HL-60 (cell line): ENCODE results near the gene CD72.

Experiments
- POLR2AphosphoS5 ChIP-seq: IDR thresholded peaks from 2 replicates; pipeline ENCODE4 v1.6.1; 2012; ENCODE audit warnings: low read depth
- TF ChIP-seq, protein P1 (sequence below): IDR thresholded peaks from one replicate; pipeline ENCODE4 v1.5.1; 2011; ENCODE audit warnings: low read length, control low read depth, inconsistent platforms; ENCODE audit not compliant: insufficient read depth
- TF ChIP-seq, protein P2 (sequence below): IDR thresholded peaks from 2 replicates; pipeline ENCODE4 v1.6.1; 2012; ENCODE audit warnings: low read depth; ENCODE audit not compliant: insufficient replicate concordance

DNA sequence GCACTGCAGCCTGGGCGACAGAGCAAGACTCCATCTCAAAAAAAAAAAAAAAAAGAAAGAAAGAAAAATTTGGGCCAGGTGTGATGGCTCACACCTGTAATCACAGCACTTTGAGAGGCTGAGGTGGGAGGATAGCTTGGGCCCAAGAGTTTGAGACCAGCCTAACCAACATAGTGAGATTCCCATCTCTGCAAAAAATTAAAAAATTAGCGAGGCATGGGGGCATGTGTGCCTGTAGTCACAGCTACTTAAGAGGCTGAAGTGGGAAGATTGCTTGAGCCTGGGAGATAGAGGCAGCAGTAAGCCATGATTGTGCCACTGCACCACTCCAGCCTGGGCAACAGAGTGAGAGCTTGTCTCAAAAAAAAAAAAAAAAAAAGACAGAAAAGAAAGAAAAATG is 35.4 kb upstream of the CD72 start:
- TF ChIP-seq, protein P1, sequence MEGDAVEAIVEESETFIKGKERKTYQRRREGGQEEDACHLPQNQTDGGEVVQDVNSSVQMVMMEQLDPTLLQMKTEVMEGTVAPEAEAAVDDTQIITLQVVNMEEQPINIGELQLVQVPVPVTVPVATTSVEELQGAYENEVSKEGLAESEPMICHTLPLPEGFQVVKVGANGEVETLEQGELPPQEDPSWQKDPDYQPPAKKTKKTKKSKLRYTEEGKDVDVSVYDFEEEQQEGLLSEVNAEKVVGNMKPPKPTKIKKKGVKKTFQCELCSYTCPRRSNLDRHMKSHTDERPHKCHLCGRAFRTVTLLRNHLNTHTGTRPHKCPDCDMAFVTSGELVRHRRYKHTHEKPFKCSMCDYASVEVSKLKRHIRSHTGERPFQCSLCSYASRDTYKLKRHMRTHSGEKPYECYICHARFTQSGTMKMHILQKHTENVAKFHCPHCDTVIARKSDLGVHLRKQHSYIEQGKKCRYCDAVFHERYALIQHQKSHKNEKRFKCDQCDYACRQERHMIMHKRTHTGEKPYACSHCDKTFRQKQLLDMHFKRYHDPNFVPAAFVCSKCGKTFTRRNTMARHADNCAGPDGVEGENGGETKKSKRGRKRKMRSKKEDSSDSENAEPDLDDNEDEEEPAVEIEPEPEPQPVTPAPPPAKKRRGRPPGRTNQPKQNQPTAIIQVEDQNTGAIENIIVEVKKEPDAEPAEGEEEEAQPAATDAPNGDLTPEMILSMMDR: no peak
- no peak for TF ChIP-seq POLR2AphosphoS5
- TF ChIP-seq, protein P2, sequence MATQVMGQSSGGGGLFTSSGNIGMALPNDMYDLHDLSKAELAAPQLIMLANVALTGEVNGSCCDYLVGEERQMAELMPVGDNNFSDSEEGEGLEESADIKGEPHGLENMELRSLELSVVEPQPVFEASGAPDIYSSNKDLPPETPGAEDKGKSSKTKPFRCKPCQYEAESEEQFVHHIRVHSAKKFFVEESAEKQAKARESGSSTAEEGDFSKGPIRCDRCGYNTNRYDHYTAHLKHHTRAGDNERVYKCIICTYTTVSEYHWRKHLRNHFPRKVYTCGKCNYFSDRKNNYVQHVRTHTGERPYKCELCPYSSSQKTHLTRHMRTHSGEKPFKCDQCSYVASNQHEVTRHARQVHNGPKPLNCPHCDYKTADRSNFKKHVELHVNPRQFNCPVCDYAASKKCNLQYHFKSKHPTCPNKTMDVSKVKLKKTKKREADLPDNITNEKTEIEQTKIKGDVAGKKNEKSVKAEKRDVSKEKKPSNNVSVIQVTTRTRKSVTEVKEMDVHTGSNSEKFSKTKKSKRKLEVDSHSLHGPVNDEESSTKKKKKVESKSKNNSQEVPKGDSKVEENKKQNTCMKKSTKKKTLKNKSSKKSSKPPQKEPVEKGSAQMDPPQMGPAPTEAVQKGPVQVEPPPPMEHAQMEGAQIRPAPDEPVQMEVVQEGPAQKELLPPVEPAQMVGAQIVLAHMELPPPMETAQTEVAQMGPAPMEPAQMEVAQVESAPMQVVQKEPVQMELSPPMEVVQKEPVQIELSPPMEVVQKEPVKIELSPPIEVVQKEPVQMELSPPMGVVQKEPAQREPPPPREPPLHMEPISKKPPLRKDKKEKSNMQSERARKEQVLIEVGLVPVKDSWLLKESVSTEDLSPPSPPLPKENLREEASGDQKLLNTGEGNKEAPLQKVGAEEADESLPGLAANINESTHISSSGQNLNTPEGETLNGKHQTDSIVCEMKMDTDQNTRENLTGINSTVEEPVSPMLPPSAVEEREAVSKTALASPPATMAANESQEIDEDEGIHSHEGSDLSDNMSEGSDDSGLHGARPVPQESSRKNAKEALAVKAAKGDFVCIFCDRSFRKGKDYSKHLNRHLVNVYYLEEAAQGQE: no peak
